CD4-positive, alpha-beta T cell treated with Interferon alpha-2 for 1 hour (primary cell): ENCODE results near the gene IPO9.
A peak's percentile ranks its signal among the peaks of the same experiment; 100 is the strongest.

Experiments
- DNase-seq, 2 donors: peaks; one replicate each; pipeline ENCODE4 v3.0.0-alpha.2; 2020 to 2022

IPO9 gene

DNA sequence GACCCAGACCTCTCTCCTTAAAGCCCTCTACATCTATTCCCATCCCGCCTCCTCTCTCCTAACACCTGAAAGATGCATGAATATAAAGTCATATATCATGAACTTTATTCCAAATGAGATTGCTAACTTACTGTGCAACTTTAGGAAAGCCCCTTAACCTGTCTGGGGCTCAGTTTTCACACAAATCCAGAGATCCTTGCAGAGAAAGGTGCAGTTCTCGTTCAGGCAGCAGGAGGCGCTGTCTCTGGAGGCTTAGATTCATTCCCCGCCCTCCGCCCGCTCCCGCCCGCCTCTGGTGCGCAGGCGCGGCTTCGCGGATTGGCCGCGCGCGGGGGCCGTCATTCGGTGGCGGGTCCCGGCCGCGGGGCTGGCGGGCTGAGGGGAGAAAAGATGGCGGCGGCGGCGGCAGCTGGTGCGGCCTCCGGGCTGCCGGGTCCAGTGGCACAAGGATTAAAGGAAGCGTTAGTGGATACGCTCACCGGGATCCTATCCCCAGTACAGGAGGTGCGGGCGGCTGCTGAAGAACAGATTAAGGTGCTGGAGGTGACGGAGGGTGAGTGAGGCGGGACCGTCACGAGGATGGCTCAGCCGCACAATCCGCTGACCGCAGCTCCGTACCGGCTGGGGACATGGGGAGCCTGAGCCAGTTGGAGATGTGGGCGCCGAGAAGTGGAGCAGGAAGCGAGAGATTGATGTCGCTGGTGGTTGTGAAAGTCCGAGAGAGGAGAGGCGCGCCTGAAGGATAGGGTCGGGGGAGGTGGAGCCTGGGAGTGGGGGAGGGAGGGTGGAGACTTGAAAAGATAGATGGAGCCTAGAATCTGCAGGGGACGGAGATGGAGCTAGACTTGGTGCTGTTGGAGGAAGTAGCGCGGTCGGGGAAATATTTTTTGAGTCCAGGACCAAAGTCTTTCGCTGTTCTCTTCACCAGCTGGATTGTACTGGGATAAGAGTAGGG lies at the start of gene IPO9:
IPO9 (plus strand) TSS at position 338 of the 955 bp plus-strand sequence; CDS start at position 391, 53 bp downstream.
- DNase-seq = peak; percentile 91 to 94

DNA sequence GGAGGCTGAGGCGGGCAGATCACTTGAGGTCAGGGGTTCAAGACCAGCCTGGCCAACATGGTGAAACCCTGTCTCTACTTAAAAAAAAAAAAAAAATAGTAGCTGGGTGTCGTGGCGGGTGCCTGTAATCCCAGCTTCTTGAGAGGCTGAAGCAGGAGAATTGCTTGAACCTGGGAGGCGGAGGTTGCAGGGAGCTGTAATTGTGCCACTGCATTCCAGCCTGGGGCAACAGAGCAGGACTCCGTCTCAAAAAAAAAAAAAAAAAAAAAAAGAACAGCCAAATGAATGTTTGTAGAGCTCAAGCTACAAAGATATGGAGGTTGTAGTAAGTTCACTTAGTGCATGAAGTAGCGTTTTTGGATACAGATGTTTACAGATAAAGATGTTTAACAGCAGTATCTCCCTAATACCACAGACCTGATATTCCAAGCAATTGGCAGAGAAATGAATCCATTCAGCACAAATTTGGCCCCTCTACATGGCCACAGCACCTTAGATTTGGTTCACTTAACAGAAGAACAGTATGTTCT lies 49.5 kb upstream of the IPO9 start:
- no peak for DNase-seq

- DNase-seq = no peak
Observed at GRCh38 chr1:201780952-201781351, 48.0 kb upstream of the IPO9 start.

DNA sequence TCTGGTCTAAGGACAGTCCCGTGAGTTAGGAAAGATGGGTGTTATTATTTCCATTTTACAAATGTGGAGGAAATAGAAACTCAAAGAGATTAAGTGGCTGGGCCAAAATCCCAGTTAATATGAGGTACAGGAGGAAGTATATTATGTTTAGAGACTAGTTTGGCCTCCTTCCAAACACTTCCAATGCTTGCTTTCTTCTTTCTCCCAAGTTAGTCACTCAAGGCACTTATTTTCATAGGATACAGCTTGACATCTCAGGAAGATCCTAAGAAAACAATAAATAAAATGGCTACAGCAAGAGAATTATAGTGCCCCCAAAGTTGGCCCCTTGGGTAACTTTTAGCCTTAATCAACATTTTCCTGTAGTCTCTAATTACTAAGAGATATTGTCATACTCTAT lies 47.5 kb upstream of the IPO9 start:
- DNase-seq = no peak

GRCh38 chr1:201782353-201782752 lies 46.6 kb upstream of the IPO9 start:
- no peak for DNase-seq

- DNase-seq = no peak
Observed at GRCh38 chr1:201783058-201783457, 45.9 kb upstream of the IPO9 start.

DNA sequence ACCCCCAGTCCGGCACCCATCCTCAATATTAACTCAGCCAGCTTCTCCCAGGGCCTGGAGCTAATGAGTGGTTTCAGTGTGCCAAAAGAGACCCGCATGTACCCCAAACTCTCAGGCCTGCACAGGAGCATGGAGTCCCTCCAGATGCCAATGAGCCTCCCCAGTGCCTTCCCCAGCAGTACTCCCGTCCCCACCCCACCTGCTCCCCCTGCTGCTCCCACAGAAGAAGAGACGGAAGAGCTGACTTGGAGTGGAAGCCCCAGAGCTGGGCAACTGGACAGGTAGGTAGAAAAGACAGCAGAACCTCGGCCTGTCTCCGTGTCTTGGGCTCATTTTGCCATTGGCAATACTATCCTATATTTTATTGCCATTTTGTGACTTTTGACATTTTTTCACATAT lies 45.4 kb upstream of the IPO9 start:
- no peak for DNase-seq

GRCh38 chr1:201785291-201785690 lies 43.7 kb upstream of the IPO9 start:
- DNase-seq = no peak

DNA sequence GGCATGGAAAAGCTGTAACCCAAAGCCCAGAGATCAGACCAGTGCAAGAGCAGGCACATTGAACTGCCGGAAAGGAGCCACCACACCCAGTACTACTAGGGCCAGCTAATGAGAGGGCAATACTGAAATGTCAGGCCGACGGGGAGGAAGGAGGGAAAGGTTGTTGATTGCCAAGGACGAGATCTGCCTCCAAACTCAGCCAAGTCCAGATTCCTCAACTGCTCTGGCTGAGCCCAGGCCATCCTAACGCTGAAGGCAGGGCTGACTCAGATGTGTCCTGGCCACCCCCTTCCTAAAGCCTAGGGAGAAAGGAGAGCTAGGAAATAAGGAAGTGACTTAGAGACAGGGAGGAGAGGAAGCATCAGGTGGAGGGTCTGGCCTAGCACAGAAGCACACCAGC lies 42.1 kb upstream of the IPO9 start:
- DNase-seq = no peak

DNA sequence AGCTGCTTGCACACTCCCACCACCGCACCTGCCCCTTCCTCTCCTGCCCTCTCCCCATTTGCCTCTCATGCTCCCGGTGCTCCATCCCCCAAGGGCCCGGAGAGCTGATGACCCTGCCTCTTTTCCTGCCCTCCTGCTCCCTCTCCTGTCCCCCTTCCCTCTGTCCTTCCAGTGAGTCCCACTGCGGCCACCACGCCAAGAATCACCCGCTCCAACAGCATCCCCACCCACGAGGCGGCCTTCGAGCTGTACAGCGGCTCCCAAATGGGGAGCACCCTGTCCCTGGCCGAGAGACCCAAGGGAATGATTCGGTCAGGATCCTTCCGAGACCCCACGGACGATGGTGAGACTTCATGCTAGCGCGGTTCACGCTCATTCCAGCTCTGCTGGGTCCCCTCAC lies 40.7 kb upstream of the IPO9 start:
- no peak for DNase-seq

- DNase-seq = no peak
Observed at GRCh38 chr1:201789245-201789644, 39.7 kb upstream of the IPO9 start.

- DNase-seq = no peak
Observed at GRCh38 chr1:201790261-201790660, 38.7 kb upstream of the IPO9 start.

DNA sequence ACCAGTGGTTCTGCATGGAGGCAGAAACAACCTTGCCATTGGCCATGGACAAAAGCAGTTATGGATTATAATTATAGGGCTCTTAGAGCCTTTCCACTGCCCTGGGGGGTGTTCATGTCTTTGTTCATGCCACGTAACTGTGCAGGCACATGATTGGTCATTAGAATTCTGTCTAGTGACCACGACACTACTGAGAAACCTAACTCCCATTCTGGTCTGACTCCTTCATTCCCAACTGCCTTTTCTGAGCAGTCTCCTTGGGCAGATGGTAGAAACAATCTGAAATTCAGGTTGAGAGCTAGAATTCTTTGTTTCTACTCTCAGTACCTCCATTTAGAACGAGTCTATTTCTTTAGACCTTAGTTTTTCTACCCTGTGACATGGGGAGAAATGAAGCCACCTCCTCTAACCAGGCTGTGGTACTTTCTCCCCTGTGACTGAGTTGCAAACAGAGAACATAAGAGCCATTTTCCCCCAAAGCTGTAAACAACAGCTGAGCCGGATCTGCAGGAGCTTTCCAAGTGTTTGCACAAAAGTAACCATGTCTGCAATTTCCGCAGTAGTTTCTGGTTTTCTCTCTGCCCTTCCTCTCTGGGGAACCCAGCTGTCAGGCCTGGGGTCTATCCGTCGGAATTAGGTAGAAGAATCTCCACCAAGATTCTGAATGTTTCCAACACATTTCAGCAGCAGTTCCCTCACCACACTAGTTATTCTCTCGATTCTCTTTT lies 37.7 kb upstream of the IPO9 start:
- DNase-seq = no peak

DNA sequence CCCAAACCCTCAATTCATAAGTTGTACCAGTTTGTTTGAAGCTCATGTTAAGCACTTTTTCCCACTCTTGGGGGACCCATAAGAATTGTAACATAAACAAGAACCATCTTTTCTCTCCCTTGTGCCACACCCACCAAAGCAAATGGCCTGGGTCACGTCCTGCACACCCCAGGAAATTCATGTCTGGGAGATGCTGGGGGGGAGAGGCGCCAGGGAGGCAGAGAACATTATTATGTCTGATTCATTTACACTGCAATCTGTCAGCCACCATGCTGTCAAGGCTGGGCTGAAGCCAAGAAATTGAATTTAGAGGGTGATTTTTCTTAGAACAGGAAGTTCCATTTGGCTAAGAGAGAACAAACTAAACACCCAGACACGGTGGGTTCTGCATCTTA lies 37.2 kb upstream of the IPO9 start:
- no peak for DNase-seq

- peak; percentile 41 to 58 for DNase-seq
Observed at GRCh38 chr1:201792534-201793305, 36.2 kb upstream of the IPO9 start.

DNA sequence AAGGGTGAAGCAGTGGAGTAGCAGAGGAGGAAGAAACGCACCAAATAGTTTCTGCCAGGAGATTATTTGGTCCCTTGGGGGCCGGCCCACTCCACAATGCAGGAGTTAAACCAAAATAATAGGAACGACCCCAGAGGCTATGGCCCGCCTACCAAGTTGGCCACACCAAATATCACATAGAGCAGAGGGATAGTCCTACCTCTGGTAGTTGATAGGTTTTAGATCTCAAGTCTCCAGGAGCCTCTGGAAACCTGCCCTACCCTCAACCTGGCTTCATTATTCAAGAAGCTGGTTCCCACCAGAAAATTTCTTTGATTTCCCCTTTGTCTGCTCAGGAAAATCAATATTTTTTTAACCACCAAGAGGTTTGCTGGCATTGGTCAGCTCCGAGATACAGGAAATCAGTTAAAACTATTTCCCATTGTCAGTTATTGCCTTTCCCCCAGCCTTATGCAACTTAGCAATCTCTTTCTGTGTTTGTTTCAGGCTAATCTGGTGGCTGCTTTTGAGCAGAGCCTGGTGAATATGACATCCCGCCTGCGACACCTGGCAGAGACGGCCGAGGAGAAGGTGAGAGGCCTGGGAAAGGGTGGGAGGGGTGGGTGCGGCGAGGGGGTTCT lies 35.5 kb upstream of the IPO9 start:
- DNase-seq = no peak

- no peak for DNase-seq
Observed at GRCh38 chr1:201795066-201795465, 33.9 kb upstream of the IPO9 start.

GRCh38 chr1:201800246-201800645 lies 28.7 kb upstream of the IPO9 start:
- DNase-seq = no peak

DNA sequence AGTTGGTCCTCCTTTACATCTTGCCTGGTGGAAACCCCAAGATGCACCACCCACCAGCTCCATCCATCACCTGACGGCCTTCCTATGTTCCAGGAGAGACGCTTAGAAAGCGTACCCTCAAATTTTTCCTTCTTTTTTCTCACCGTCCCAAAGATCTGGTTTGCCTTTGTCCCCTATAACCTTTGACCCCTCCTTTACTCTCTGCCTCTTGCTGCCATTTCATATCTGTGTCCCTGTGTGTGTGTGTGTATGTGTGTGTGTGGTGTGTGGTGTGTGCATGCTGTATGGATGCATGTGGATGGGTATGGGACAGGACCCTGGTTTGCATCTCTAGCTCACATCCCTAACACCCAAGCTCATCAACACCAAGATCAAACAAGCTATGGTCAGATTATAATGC lies 22.2 kb upstream of the IPO9 start:
- no peak for DNase-seq

- no peak for DNase-seq
Observed at GRCh38 chr1:201807958-201808632, 20.9 kb upstream of the IPO9 start.

DNA sequence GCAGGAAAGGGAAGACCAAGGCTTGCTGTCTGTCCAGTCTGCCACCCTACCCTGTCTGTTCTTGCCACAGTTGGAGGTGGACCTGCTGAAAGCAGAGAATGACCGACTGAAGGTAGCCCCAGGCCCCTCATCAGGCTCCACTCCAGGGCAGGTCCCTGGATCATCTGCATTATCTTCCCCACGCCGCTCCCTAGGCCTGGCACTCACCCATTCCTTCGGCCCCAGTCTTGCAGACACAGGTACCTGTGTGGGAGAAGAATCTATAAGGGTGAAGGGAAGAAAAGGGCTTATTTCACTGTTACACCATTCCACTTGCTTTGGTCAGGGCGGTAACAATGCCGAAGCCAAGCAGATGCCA lies 20.3 kb upstream of the IPO9 start:
- no peak for DNase-seq

GRCh38 chr1:201809876-201810275 lies 19.1 kb upstream of the IPO9 start:
- DNase-seq = no peak
